Jurkat, Clone E6-1 (cell line): ENCODE measurements around the gene MON2.

Source experiments
- DNase-seq: peaks from one replicate; pipeline ENCODE4 v3.0.0-alpha.2; 2011; ENCODE audit warnings: low read depth, low spot score
- H3K4me3 ChIP-seq: 2 replicates; pipeline ENCODE4 v1.5.1; 2011; ENCODE audit warnings: mild to moderate bottlenecking, low read length, control low read depth, moderate library complexity

MON2 gene

GRCh38 chr12:62635649-62636048, 169.0 kb downstream of the MON2 start:
- H3K4me3 ChIP-seq, result no peak overlapping the region
- no peak for DNase-seq

GRCh38 chr12:62637679-62638078, 171.1 kb downstream of the MON2 start:
- no peak for DNase-seq
- H3K4me3 ChIP-seq, result no peak overlapping the region

- H3K4me3 ChIP-seq, result no peak overlapping the region
- DNase-seq, result peak; percentile 55
Observed at GRCh38 chr12:62640910-62641448, 174.4 kb downstream of the MON2 start.

GRCh38 chr12:62642486-62642885, 175.9 kb downstream of the MON2 start:
- DNase-seq, result no peak
- H3K4me3 ChIP-seq, result no peak overlapping the region

GRCh38 chr12:62643486-62643885, 176.9 kb downstream of the MON2 start:
- DNase-seq, result no peak
- H3K4me3 ChIP-seq, result no peak overlapping the region

- H3K4me3 ChIP-seq, result no peak overlapping the region
- no peak for DNase-seq
Observed at GRCh38 chr12:62646566-62646965, 179.9 kb downstream of the MON2 start.

GRCh38 chr12:62647586-62647985, 181.0 kb downstream of the MON2 start:
- H3K4me3 ChIP-seq, result no peak overlapping the region
- DNase-seq, result no peak

- H3K4me3 ChIP-seq, result no peak overlapping the region
- DNase-seq, result no peak
Observed at GRCh38 chr12:62649412-62650138, 182.9 kb downstream of the MON2 start.
